SIG-M5 treated with dmso at 0.1 percent for 504 hours (cell line): ENCODE data around the gene DCHS1.

Source experiments
- DNase-seq: peaks from one replicate; lab custom pipeline; 2025; ENCODE audit not compliant: unreplicated experiment; lab: John Stamatoyannopoulos, UW

The DCHS1 gene

GRCh38 chr11:6674219-6674597, 18.6 kb upstream of the DCHS1 start:
- DNase-seq, result no peak

- no peak for DNase-seq
Measured at GRCh38 chr11:6673523-6674218, 18.1 kb upstream of the DCHS1 start.

GRCh38 chr11:6671991-6672390, 16.4 kb upstream of the DCHS1 start:
- no peak for DNase-seq

GRCh38 chr11:6670202-6670830, 14.7 kb upstream of the DCHS1 start:
- no peak for DNase-seq

GRCh38 chr11:6667733-6668374, 12.2 kb upstream of the DCHS1 start:
- peak; percentile 54 for DNase-seq

GRCh38 chr11:6666302-6667183, 10.9 kb upstream of the DCHS1 start:
- DNase-seq, result no peak

- no peak for DNase-seq
Measured at GRCh38 chr11:6664551-6664950, 8.9 kb upstream of the DCHS1 start.

- no peak for DNase-seq
Measured at GRCh38 chr11:6663794-6664469, 8.3 kb upstream of the DCHS1 start.

GRCh38 chr11:6660712-6661111, 5.1 kb upstream of the DCHS1 start:
- no peak for DNase-seq

- no peak for DNase-seq
Measured at GRCh38 chr11:6658647-6659046, 3.0 kb upstream of the DCHS1 start.

- no peak for DNase-seq
Measured at GRCh38 chr11:6657346-6657745, 1.7 kb upstream of the DCHS1 start.

GRCh38 chr11:6656936-6657335, 1.3 kb upstream of the DCHS1 start:
- no peak for DNase-seq

- no peak for DNase-seq
Measured at GRCh38 chr11:6656584-6656915, 941 bp upstream of the DCHS1 start.

- DNase-seq, result no peak
Measured at GRCh38 chr11:6655020-6655789, 404 bp downstream of the DCHS1 start.

GRCh38 chr11:6654281-6655019, 1.2 kb downstream of the DCHS1 start:
- no peak for DNase-seq

- no peak for DNase-seq
Measured at GRCh38 chr11:6653656-6654055, 2.0 kb downstream of the DCHS1 start.

GRCh38 chr11:6653097-6653496, 2.5 kb downstream of the DCHS1 start:
- DNase-seq, result no peak

- DNase-seq, result no peak
Measured at GRCh38 chr11:6652182-6652581, 3.4 kb downstream of the DCHS1 start.

- DNase-seq, result no peak
Measured at GRCh38 chr11:6650980-6651379, 4.6 kb downstream of the DCHS1 start.

- DNase-seq, result no peak
Measured at GRCh38 chr11:6650104-6650503, 5.5 kb downstream of the DCHS1 start.
